H1 (cell line): ENCODE results near the gene RAET1L. TPM values are rescaled to one million over a fixed set of nuclear protein-coding genes. Genes with fewer than 3 reads are reported as not detected.

ENCODE experiments used
- E2F6 ChIP-seq: IDR thresholded peaks from 2 replicates; pipeline ENCODE4 v1.6.1; 2012; ENCODE audit warnings: inconsistent platforms
- HDAC6 ChIP-seq: IDR thresholded peaks from one replicate; pipeline ENCODE4 v1.7.1; 2012; ENCODE audit warnings: low read depth, mild to moderate bottlenecking, inconsistent platforms, low read length, moderate library complexity
- polyA plus RNA-seq, 7 experiments: library from polyadenylated mRNA; depleted of rRNA in 3 of 7; stranded (reverse) in 5 of 7; unstranded in 2 of 7; fragments of >200 nt in 5 of 7; fragments of 200-250 nt in 2 of 7; gene quantifications; 1 replicate in 5 of 7; 2 replicates in 1 of 7; 4 replicates in 1 of 7; pipeline versions ENCODE4 v1.2.1 to v1.2.3, GENCODE V29; 2011 to 2013; ENCODE audit warnings: missing spikeins in 2 of 7, mixed read lengths in 2 of 7
- total RNA-seq: library from RNA; stranded (reverse); fragmentation: NEBNext Ultra II Directional; extraction: Animal tissue kit (Norgen Biotek cat#: 25700); gene quantifications from 2 replicates; pipeline ENCODE4 v1.2.1, GENCODE V29; 2021

Gene RAET1L
- total and polyA plus RNA-seq, 2 of the 8 experiments (the other 6 are each of a cell fraction or from before 2014, with no cell fraction given): not detected

DNA sequence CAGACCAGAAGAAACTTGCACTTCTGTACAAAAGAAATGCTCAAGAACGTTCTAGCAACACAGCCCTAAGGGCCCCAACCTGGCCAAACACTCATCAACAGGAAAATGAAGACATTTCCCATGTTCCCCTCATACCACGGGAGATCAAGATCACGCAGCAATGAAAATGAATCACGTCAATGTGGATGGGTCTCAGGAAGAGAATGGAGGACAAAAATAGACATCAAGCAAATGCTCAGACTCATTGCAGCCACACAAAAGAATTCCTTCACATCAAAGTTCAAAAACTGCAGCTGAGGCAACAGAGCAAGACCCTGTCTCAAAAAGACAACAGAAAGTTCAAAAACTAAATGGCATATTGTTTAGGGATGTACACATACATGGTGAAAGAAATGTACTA is 25.5 kb upstream of the RAET1L start (continued):
- TF ChIP-seq HDAC6: no peak
- no peak for TF ChIP-seq E2F6
